ENCODE data around the gene ZNF48.

DNA sequence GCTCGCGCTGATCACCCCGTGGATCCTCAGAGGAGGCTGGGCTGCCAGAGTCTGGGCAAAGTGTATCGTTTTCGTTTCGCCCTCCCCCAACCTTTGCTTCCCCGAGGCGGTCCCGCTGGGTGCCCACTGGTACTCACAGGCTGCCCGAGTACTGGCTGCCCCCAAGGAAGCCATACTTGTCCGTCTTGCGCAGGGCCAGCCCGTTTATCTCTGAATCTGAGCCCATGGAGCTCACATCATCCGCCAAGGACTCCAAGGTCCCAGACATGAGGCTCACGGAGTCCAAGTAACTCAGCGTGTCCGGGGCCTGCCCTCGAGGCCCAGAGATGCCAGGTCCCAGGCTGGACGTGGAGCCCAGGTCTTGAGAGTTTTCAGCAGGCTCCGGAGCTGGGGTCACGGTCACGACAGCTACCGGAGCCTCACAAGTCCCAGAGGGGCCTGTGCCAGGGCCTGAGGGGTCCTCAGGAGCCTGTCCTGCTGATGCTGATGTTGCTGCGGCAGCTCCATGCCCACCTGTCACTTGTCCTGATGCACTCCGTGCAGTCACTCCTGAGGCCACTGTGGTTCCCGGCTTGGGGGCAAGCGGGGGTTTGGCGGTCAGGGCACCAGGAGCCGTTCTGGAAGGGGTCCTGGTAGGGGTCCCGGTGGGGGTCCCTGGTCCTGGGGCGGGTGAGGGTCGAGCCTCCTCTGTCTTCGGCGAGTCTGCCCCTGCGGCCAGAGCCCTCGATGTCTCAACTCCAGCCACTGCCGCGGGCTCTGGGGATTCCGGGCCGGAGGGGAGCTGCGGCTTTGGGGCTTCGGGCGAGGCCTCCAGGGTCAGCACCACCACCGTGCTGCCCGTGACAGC, 25.9 kb upstream of the ZNF48 start:
- TF ChIP-seq FOXP2 (optimal IDR thresholded peaks at IDR 0.05; ENCODE audit: control extremely low read depth, extremely low read length, insufficient read depth) (no peak), EZH2 (IDR thresholded peaks at IDR 0.05) (no peak), POLR2AphosphoS5 (IDR thresholded peaks at IDR 0.05; ENCODE audit: borderline replicate concordance, low read depth, low read length) (no peak)
